RPMI8226 (cell line): ENCODE measurements around the gene MRPL51.

Source experiments
- DNase-seq: peaks from one replicate; pipeline ENCODE4 v3.0.0-alpha.2; 2015

MRPL51 gene

GRCh38 chr12:6458281-6459003, 34.6 kb downstream of the MRPL51 start:
- DNase-seq: no peak

GRCh38 chr12:6457220-6457945, 35.7 kb downstream of the MRPL51 start:
- DNase-seq: no peak

- no peak for DNase-seq
Measured at GRCh38 chr12:6452944-6453630, 40.0 kb downstream of the MRPL51 start.

- DNase-seq: peak; percentile 45
Measured at GRCh38 chr12:6452245-6452943, 40.7 kb downstream of the MRPL51 start.

- DNase-seq: peak; percentile 86
Measured at GRCh38 chr12:6451348-6452244, 41.5 kb downstream of the MRPL51 start, which contains the start of gene TAPBPL. TAPBPL (plus strand) TSS chr12:6452042; CDS start chr12:6452249, 207 bp downstream.

GRCh38 chr12:6450869-6451347, 42.2 kb downstream of the MRPL51 start:
- DNase-seq: no peak

GRCh38 chr12:6450091-6450868, 42.8 kb downstream of the MRPL51 start:
- DNase-seq: no peak

- DNase-seq: no peak
Measured at GRCh38 chr12:6444704-6445688, 48.1 kb downstream of the MRPL51 start, which contains the start of gene CD27. CD27 (plus strand) TSS chr12:6444955; CDS start chr12:6445096, 141 bp downstream.

GRCh38 chr12:6444031-6444430, 49.0 kb downstream of the MRPL51 start:
- no peak for DNase-seq

GRCh38 chr12:6443361-6443983, 49.6 kb downstream of the MRPL51 start:
- DNase-seq: no peak

- no peak for DNase-seq
Measured at GRCh38 chr12:6442836-6443235, 50.2 kb downstream of the MRPL51 start.
